ENCODE data around the gene KRT81.

DNA sequence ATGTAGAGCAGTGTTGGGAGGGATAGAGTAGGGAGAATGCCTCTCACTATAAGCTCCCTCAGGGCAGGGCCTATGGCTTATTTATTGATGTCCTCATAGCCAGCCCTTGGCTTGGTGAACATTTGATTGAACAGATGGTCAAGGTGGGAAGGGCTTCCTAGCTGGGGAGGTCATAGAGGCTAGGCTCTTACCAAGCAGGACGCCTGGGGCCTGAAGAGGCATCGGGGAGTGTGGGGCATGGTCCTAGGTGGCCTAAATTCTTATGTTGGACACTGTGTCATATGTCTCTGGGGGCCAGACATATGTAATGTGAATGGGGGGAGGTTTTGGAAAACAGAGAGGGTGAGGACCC is 34.8 kb downstream of the KRT81 start:
- no peak for TF ChIP-seq FOXM1 (IDR thresholded peaks at IDR 0.05; ENCODE audit: borderline replicate concordance)
- no peak for TF ChIP-seq TARDBP (IDR thresholded peaks at IDR 0.05)

All from HEK293T (cell line).